ENCODE data around the gene INO80C.
"Not testable (repeated sequence)": the region's sequence is repeated elsewhere in the genome, so short reads cannot be mapped to it uniquely, and the experiment has no call there.

INO80C gene

GRCh38 chr18:35460736-35461161 is 37.0 kb downstream of the INO80C start:
- no peak for DNase-seq (ENCODE audit: low read depth, low spot score)

GRCh38 chr18:35459997-35460396 is 37.8 kb downstream of the INO80C start:
- DNase-seq (ENCODE audit: low read depth, low spot score) = no peak

GRCh38 chr18:35458677-35459441 is 38.9 kb downstream of the INO80C start:
- DNase-seq (ENCODE audit: low read depth, low spot score) = no peak

GRCh38 chr18:35458271-35458670 is 39.5 kb downstream of the INO80C start:
- no peak for DNase-seq (ENCODE audit: low read depth, low spot score)

- no peak for DNase-seq (ENCODE audit: low read depth, low spot score)
Measured at GRCh38 chr18:35457140-35457704, 40.5 kb downstream of the INO80C start.

GRCh38 chr18:35455926-35456763 is 41.6 kb downstream of the INO80C start:
- DNase-seq (ENCODE audit: low read depth, low spot score) = no peak

- no peak for DNase-seq (ENCODE audit: low read depth, low spot score)
Measured at GRCh38 chr18:35454803-35455202, 43.0 kb downstream of the INO80C start.

GRCh38 chr18:35453065-35453464 is 44.7 kb downstream of the INO80C start:
- DNase-seq (ENCODE audit: low read depth, low spot score) = not testable (repeated sequence)

- DNase-seq (ENCODE audit: low read depth, low spot score) = no peak
Measured at GRCh38 chr18:35451916-35452315, 45.8 kb downstream of the INO80C start.

- no peak for DNase-seq (ENCODE audit: low read depth, low spot score)
Measured at GRCh38 chr18:35451032-35451431, 46.7 kb downstream of the INO80C start.

- DNase-seq (ENCODE audit: low read depth, low spot score) = no peak
Measured at GRCh38 chr18:35444636-35445035, 53.1 kb downstream of the INO80C start.

GRCh38 chr18:35443847-35444246 is 53.9 kb downstream of the INO80C start:
- no peak for DNase-seq (ENCODE audit: low read depth, low spot score)

- DNase-seq (ENCODE audit: low read depth, low spot score) = no peak
Measured at GRCh38 chr18:35443434-35443833, 54.3 kb downstream of the INO80C start.

- DNase-seq (ENCODE audit: low read depth, low spot score) = no peak
Measured at GRCh38 chr18:35442701-35443100, 55.1 kb downstream of the INO80C start.

- DNase-seq (ENCODE audit: low read depth, low spot score) = no peak
Measured at GRCh38 chr18:35441857-35442595, 55.7 kb downstream of the INO80C start.

- DNase-seq (ENCODE audit: low read depth, low spot score) = no peak
Measured at GRCh38 chr18:35438480-35439234, 59.1 kb downstream of the INO80C start.

GRCh38 chr18:35437836-35438235 is 59.9 kb downstream of the INO80C start:
- DNase-seq (ENCODE audit: low read depth, low spot score) = no peak

- no peak for DNase-seq (ENCODE audit: low read depth, low spot score)
Measured at GRCh38 chr18:35436076-35436649, 61.6 kb downstream of the INO80C start.

- no peak for DNase-seq (ENCODE audit: low read depth, low spot score)
Measured at GRCh38 chr18:35435401-35435800, 62.4 kb downstream of the INO80C start.

GRCh38 chr18:35432565-35433001 is 65.2 kb downstream of the INO80C start:
- no peak for DNase-seq (ENCODE audit: low read depth, low spot score)

GRCh38 chr18:35431374-35431741 is 66.4 kb downstream of the INO80C start:
- DNase-seq (ENCODE audit: low read depth, low spot score) = no peak

Data from activated CD4-positive, CD25-positive, alpha-beta regulatory T cell treated with anti-CD3 and anti-CD28 coated beads, Interleukin-2, amount 50 U/mL, for 16 hours (primary cell).